ENCODE measurements around the gene ZGPAT. TPM values are rescaled to one million over a fixed set of nuclear protein-coding genes. Genes with fewer than 3 reads are reported as not detected.
A peak's percentile ranks its signal among the peaks of the same experiment; 100 is the strongest.

Gene ZGPAT
- total and polyA plus RNA-seq, 2 of the 13 experiments (the other 11 are each of a cell fraction or from before 2014, with no cell fraction given), result 23.0 to 41.9 TPM

DNA sequence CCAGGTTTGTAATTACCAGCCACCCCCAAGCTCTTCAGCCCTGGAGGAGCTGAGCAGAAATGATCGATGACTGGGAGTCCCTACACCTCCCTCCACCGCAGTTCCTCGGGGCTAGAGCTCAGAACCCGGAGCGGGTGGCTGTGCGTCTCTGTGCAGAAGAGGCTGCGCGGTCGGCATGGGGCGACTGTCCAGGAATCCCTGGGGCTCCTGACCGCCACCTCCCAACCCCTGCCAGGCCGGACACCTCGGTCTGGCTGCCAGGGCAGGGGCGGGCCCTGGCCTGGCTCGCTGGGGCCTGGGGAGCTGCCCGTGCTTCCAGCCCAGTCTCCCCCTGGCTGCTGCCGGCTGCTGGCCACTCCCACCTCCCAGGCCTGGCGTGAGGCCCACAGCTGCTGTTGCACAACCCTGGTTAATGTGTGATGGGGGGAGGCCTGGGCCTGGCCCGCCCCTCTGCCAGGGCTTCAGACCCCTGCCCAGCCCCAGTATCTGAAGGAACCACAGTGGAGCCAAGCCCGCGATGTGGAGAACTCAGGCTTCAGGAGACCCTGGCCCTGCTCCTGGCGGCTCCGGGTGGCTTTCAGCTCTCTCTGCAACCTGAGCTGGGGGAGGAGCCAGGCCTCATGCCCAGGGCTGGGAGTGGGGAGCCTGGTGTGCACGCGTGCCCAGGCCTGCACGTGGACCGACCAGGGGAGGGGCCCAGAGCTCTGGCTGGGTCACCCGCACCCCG lies 33.0 kb downstream of the ZGPAT start (continued):
- TF ChIP-seq KIAA2018 (CRISPR knock-in tag; IDR thresholded peaks at IDR 0.05; ENCODE audit: borderline replicate concordance), result no peak
- TF ChIP-seq, protein P1, sequence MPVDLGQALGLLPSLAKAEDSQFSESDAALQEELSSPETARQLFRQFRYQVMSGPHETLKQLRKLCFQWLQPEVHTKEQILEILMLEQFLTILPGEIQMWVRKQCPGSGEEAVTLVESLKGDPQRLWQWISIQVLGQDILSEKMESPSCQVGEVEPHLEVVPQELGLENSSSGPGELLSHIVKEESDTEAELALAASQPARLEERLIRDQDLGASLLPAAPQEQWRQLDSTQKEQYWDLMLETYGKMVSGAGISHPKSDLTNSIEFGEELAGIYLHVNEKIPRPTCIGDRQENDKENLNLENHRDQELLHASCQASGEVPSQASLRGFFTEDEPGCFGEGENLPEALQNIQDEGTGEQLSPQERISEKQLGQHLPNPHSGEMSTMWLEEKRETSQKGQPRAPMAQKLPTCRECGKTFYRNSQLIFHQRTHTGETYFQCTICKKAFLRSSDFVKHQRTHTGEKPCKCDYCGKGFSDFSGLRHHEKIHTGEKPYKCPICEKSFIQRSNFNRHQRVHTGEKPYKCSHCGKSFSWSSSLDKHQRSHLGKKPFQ (CRISPR knock-in tag; IDR thresholded peaks at IDR 0.05; ENCODE audit: insufficient replicate concordance), result no peak
- TF ChIP-seq PHF20 (CRISPR knock-in tag; IDR thresholded peaks at IDR 0.05), result peak; percentile 67
- TF ChIP-seq PRDM10 (CRISPR knock-in tag; IDR thresholded peaks at IDR 0.05; ENCODE audit: low read depth), result peak; percentile 90; the same call in 1 of the 2 replicates
- TF ChIP-seq ZNF207 (IDR thresholded peaks at IDR 0.05; ENCODE audit: borderline replicate concordance), result no peak
- peak; percentile 79 for TF ChIP-seq PRDM15 (CRISPR knock-in tag; IDR thresholded peaks at IDR 0.05)
- TF ChIP-seq, protein P2, sequence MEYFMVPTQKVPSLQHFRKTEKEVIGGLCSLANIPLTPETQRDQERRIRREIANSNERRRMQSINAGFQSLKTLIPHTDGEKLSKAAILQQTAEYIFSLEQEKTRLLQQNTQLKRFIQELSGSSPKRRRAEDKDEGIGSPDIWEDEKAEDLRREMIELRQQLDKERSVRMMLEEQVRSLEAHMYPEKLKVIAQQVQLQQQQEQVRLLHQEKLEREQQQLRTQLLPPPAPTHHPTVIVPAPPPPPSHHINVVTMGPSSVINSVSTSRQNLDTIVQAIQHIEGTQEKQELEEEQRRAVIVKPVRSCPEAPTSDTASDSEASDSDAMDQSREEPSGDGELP (IDR thresholded peaks at IDR 0.05; ENCODE audit: borderline replicate concordance, low read depth), result peak; percentile 97
- peak; percentile 98 for TF ChIP-seq ZNF556 (CRISPR knock-in tag; IDR thresholded peaks at IDR 0.05; ENCODE audit: borderline replicate concordance)
